HepG2 (cell line): ENCODE data around the gene TSC22D1. TPM values are rescaled to one million over a fixed set of nuclear protein-coding genes. Genes with fewer than 3 reads are reported as not detected.

Experiments used
- HOXD1 ChIP-seq: sonication (generic); formaldehyde crosslinking; IDR thresholded peaks from 2 replicates; pipeline ENCODE4 v1.5.0; 2020; ENCODE audit warnings: missing genetic modification reagents
- RERE ChIP-seq: IDR thresholded peaks from 2 replicates; pipeline ENCODE4 v1.6.1; 2016; ENCODE audit warnings: low read depth, missing genetic modification reagents, missing compliant biosample characterization
- RXRB ChIP-seq: IDR thresholded peaks from 2 replicates; pipeline ENCODE4 v1.6.1; 2016; ENCODE audit warnings: borderline replicate concordance, missing genetic modification reagents, missing compliant biosample characterization
- SRSF1 ChIP-seq: fragments of 200-400 bp; formaldehyde crosslinking; optimal IDR thresholded peaks from 2 replicates; pipeline ENCODE3; 2017; ENCODE audit warnings: mild to moderate bottlenecking, low read depth, low read length, moderate library complexity
- WIZ ChIP-seq: sonication (generic); formaldehyde crosslinking; IDR thresholded peaks from 2 replicates; pipeline ENCODE4 v1.5.1; 2020; ENCODE audit warnings: mild to moderate bottlenecking, missing genetic modification reagents
- ZNF230 ChIP-seq: sonication (generic); formaldehyde crosslinking; IDR thresholded peaks from 2 replicates; pipeline ENCODE4 v1.4.0; 2020; ENCODE audit warnings: mild to moderate bottlenecking, missing genetic modification reagents
- polyA plus RNA-seq, 8 experiments: library from polyadenylated mRNA; depleted of rRNA in 3 of 8; stranded (reverse) in 7 of 8; unstranded in 1 of 8; fragments of >200 nt; fragmentation: Illumina TruSeq in 4 of 8; extraction: Trizol in 4 of 8; gene quantifications; 2 replicates each; pipeline versions ENCODE4 v1.2.1 to v1.2.3, GENCODE V29; 2011 to 2016; ENCODE audit warnings: low read depth in 4 of 8, missing spikeins in 1 of 8, mixed read lengths in 1 of 8; ENCODE audit not compliant: insufficient read depth in 1 of 8
- total RNA-seq, 5 experiments: library from RNA; depleted of rRNA; stranded (reverse); fragments of >200 nt; fragmentation: Illumina TruSeq; extraction: Trizol; gene quantifications; 2 replicates each; pipeline ENCODE4 v1.2.3, GENCODE V29; 2016; ENCODE audit warnings: low read depth in 1 of 5
- TF ChIP-seq, protein P1 (sequence below): sonication (generic); formaldehyde crosslinking; IDR thresholded peaks from 2 replicates; pipeline ENCODE4 v1.4.0; 2020; ENCODE audit warnings: missing genetic modification reagents, mild to moderate bottlenecking, borderline replicate concordance
- TF ChIP-seq, protein P2 (sequence below): sonication (generic); formaldehyde crosslinking; IDR thresholded peaks from 2 replicates; pipeline ENCODE4 v1.4.0; 2020; ENCODE audit warnings: mild to moderate bottlenecking, missing genetic modification reagents

The TSC22D1 gene
- total and polyA plus RNA-seq, 2 of the 13 experiments (the other 11 are each of a cell fraction or from before 2014, with no cell fraction given), result 18.4 to 35.7 TPM

- TF ChIP-seq, protein P1, sequence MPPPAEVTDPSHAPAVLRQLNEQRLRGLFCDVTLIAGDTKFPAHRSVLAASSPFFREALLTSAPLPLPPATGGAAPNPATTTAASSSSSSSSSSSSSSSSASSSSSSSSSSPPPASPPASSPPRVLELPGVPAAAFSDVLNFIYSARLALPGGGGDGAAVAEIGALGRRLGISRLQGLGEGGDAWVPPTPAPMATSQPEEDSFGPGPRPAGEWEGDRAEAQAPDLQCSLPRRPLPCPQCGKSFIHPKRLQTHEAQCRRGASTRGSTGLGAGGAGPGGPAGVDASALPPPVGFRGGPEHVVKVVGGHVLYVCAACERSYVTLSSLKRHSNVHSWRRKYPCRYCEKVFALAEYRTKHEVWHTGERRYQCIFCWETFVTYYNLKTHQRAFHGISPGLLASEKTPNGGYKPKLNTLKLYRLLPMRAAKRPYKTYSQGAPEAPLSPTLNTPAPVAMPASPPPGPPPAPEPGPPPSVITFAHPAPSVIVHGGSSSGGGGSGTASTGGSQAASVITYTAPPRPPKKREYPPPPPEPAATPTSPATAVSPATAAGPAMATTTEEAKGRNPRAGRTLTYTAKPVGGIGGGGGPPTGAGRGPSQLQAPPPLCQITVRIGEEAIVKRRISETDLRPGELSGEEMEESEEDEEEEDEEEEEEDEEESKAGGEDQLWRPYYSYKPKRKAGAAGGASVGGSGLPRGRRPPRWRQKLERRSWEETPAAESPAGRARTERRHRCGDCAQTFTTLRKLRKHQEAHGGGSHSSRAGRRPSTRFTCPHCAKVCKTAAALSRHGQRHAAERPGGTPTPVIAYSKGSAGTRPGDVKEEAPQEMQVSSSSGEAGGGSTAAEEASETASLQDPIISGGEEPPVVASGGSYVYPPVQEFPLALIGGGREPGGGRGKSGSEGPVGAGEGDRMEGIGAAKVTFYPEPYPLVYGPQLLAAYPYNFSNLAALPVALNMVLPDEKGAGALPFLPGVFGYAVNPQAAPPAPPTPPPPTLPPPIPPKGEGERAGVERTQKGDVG (CRISPR knock-in tag), result peak; percentile 61; the same call in 1 of the 2 replicates
- peak; percentile 92 for TF ChIP-seq RXRB (CRISPR knock-in tag)
- TF ChIP-seq SRSF1, result no peak
- peak; percentile 68; the same call in 1 of the 2 replicates for TF ChIP-seq WIZ (CRISPR knock-in tag)
- peak; percentile 76; the same call in 1 of the 2 replicates for TF ChIP-seq RERE
- 0 out of 2 replicates have a peak, but pooled peaks have one; percentile 52 for TF ChIP-seq ZNF230 (CRISPR knock-in tag)
- TF ChIP-seq, protein P2, sequence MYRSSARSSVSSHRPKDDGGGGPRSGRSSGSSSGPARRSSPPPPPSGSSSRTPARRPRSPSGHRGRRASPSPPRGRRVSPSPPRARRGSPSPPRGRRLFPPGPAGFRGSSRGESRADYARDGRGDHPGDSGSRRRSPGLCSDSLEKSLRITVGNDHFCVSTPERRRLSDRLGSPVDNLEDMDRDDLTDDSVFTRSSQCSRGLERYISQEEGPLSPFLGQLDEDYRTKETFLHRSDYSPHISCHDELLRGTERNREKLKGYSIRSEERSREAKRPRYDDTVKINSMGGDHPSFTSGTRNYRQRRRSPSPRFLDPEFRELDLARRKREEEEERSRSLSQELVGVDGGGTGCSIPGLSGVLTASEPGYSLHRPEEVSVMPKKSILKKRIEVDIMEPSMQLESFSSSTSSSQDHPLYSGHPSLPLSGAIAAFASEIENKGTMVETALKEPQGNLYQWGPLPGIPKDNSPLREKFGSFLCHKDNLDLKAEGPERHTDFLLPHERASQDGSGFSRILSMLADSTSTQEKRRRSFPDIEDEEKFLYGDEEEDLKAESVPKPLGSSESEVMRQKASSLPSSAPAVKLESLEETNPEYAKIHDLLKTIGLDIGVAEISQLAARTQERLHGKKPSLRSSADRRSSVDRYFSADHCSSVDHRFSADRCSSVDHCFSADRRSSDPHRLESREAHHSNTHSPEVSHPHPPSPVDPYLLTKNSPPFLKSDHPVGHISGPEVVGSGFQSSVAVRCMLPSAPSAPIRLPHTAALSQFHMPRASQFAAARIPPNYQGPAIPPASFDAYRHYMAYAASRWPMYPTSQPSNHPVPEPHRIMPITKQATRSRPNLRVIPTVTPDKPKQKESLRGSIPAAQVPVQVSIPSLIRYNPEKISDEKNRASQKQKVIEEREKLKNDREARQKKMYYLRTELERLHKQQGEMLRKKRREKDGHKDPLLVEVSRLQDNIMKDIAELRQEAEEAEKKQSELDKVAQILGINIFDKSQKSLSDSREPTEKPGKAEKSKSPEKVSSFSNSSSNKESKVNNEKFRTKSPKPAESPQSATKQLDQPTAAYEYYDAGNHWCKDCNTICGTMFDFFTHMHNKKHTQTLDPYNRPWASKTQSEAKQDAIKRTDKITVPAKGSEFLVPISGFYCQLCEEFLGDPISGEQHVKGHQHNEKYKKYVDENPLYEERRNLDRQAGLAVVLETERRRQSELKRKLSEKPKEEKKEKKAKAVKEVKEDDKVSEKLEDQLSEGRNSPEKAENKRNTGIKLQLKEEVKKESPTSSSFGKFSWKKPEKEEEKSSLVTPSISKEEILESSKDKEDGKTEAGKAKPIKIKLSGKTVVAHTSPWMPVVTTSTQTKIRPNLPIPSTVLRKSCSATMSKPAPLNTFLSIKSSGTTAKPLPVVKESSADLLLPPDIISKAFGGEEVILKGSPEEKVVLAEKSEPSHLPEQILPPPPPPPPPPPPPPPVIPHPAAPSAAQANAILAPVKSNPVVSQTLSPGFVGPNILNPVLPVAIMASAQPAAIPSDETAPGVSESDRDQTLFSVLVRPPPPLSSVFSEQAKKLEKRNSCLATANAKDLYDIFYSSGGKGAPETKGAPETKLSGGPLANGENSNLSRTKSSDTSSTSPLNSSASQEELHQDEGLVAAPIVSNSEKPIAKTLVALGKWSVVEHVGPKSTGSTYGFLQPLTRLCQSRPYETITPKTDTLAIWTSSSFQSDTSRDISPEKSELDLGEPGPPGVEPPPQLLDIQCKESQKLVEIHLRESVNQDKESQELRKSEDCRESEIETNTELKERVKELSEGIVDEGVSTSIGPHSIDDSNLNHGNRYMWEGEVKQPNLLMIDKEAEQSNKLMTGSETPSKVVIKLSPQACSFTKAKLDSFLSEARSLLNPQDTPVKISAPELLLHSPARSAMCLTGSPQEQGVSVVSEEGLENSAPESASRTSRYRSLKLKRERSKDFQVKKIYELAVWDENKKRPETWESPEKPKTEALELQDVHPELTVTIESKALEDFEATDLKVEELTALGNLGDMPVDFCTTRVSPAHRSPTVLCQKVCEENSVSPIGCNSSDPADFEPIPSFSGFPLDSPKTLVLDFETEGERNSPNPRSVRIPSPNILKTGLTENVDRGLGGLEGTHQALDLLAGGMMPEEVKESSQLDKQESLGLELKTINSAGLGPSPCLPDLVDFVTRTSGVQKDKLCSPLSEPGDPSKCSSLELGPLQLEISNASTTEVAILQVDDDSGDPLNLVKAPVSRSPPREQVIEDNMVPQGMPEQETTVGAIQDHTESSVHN (CRISPR knock-in tag), result no peak
- TF ChIP-seq HOXD1 (CRISPR knock-in tag), result 0 out of 2 replicates have a peak, but pooled peaks have one; percentile 29
Observed at GRCh38 chr13:44404261-44405132, 171.6 kb downstream of the TSC22D1 start (continued).
